NCI-H2029 treated with DMSO at 0.1 percent for 48 hours (cell line): Measurements from ENCODE around the gene IQSEC3.
"Not testable (repeated sequence)": the region's sequence is repeated elsewhere in the genome, so short reads cannot be mapped to it uniquely, and the experiment has no call there.

ENCODE experiments used
- DNase-seq: peaks from one replicate; lab custom pipeline; 2025; lab: John Stamatoyannopoulos, UW

IQSEC3 gene

GRCh38 chr12:66428-66781, at the start of gene IQSEC3:
Gene IQSEC3, plus strand, starts transcription at chr12:66767. Its CDS starts 116 bp downstream, at chr12:66883.
- not testable (repeated sequence) for DNase-seq

GRCh38 chr12:17370-18340, 48.9 kb upstream of the IQSEC3 start:
- not testable (repeated sequence) for DNase-seq

GRCh38 chr12:18821-19567, 47.6 kb upstream of the IQSEC3 start:
- not testable (repeated sequence) for DNase-seq

GRCh38 chr12:19906-20305, 46.7 kb upstream of the IQSEC3 start:
- DNase-seq: not testable (repeated sequence)

- DNase-seq: no peak
Measured at GRCh38 chr12:20757-21156, 45.8 kb upstream of the IQSEC3 start.

- no peak for DNase-seq
Measured at GRCh38 chr12:21301-22189, 45.0 kb upstream of the IQSEC3 start.

GRCh38 chr12:22190-22529, 44.4 kb upstream of the IQSEC3 start:
- DNase-seq: no peak

- DNase-seq: no peak
Measured at GRCh38 chr12:22530-23201, 43.9 kb upstream of the IQSEC3 start.

- DNase-seq: not testable (repeated sequence)
Measured at GRCh38 chr12:27904-28303, 38.7 kb upstream of the IQSEC3 start.

DNA sequence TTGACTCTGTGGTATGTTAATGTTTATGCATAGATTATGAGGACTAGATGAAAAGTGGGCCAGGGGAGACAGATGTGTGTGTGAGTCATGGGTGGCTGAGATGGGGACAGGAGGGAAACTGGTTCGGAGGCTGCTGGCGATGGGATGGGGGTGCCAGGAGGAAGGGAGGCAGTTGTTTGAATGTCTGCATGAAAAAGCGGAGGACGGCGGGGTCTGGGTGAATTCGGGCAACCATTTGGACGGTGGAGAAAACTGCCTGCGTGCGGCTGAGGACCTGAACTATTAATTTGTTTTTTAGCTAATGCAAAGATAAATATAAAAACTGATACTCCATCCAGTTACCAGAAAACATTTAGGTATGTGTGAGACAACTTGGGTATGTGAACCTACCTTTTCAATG, 27.8 kb upstream of the IQSEC3 start:
- not testable (repeated sequence) for DNase-seq

- not testable (repeated sequence) for DNase-seq
Measured at GRCh38 chr12:39555-40265, 26.9 kb upstream of the IQSEC3 start.

GRCh38 chr12:44352-44751, 22.2 kb upstream of the IQSEC3 start:
- not testable (repeated sequence) for DNase-seq

GRCh38 chr12:45235-45990, 21.2 kb upstream of the IQSEC3 start:
- DNase-seq: not testable (repeated sequence)

GRCh38 chr12:45991-46358, 20.6 kb upstream of the IQSEC3 start:
- not testable (repeated sequence) for DNase-seq

DNA sequence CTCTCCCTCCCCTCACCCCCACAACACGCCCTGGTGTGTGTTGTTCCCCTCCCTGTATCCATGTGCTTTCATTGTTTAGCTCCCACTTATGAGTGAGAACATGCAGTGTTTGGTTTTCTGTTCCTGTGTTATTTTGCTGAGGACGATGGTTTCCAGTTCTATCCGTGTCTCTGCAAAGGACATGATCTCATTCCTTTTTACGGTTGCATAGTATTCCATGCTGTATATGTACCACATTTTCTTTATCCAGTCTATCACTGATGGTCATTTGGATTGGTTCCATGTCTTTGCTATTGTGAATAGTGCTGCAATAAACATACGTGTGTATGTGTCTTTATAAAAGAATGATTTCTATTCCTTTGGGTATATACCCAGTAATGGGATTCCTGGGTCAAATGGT, 20.0 kb upstream of the IQSEC3 start:
- not testable (repeated sequence) for DNase-seq

- not testable (repeated sequence) for DNase-seq
Measured at GRCh38 chr12:47699-48226, 18.8 kb upstream of the IQSEC3 start.

GRCh38 chr12:49149-49548, 17.4 kb upstream of the IQSEC3 start:
- DNase-seq: not testable (repeated sequence)

- not testable (repeated sequence) for DNase-seq
Measured at GRCh38 chr12:51087-51486, 15.5 kb upstream of the IQSEC3 start.

DNA sequence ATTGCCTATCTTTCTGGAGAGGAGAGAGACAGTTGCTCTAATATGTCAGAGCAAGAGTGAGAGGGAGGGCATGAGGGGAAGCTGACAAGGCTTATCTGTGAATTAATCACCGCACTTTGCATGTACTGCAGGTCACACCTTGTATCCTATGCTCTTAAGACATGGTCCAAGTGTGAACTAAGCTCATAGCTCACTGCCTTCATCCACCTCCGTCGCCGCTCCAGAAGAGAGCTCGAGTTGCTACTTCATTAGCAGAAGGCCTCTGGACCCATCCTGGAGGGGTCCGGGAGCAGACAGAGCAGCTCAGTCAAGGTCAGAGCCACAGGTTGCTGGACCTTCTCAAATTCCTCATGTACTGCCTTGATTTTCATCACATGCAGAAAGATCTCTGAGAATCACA, 14.6 kb upstream of the IQSEC3 start:
- not testable (repeated sequence) for DNase-seq
